Effector memory CD4-positive, alpha-beta T cell (primary cell): Measurements from ENCODE around the gene TPX2.

Experiments used
- DNase-seq, 3 donors: peaks; one replicate each; pipeline ENCODE4 v3.0.0-alpha.2; 2020
- H3K27ac ChIP-seq: 2 replicates; pipeline ENCODE4 v1.7.0; 2013; ENCODE audit warnings: mild to moderate bottlenecking, low read length, moderate library complexity; ENCODE audit not compliant: insufficient read depth, poor library complexity, severe bottlenecking
- H3K27me3 ChIP-seq: replicated peaks from 2 replicates; pipeline ENCODE4 v1.7.0; 2013; ENCODE audit warnings: mild to moderate bottlenecking, low read length; ENCODE audit not compliant: insufficient read depth, control insufficient read depth, poor library complexity, severe bottlenecking
- H3K36me3 ChIP-seq: 2 replicates; pipeline ENCODE4 v1.7.0; 2013; ENCODE audit warnings: mild to moderate bottlenecking, low read length, moderate library complexity; ENCODE audit not compliant: control insufficient read depth, insufficient read depth
- H3K4me1 ChIP-seq: 2 replicates; pipeline ENCODE4 v1.7.0; 2013; ENCODE audit warnings: low read length, mild to moderate bottlenecking; ENCODE audit not compliant: control insufficient read depth, insufficient read depth, poor library complexity, severe bottlenecking
- H3K4me3 ChIP-seq: 2 replicates; pipeline ENCODE4 v1.7.0; 2013; ENCODE audit warnings: low read length, low read depth, mild to moderate bottlenecking; ENCODE audit not compliant: insufficient read depth, poor library complexity, severe bottlenecking
- H3K9me3 ChIP-seq: 2 replicates; pipeline ENCODE4 v1.7.0; 2013; ENCODE audit warnings: mild to moderate bottlenecking, low read length, moderate library complexity; ENCODE audit not compliant: control insufficient read depth

TPX2 gene

GRCh38 chr20:31707258-31707615 lies 31.9 kb upstream of the TPX2 start:
- H3K4me1 ChIP-seq: peaks cover 19% of the 10 kb centered on the region
- peaks cover 25% of the 10 kb centered on the region for H3K36me3 ChIP-seq
- H3K27me3 ChIP-seq: no peaks in the 10 kb centered on the region
- H3K27ac ChIP-seq: no peak overlapping the region
- no peaks in the 10 kb centered on the region for H3K9me3 ChIP-seq
- DNase-seq: no peak
- H3K4me3 ChIP-seq: no peak overlapping the region

- H3K4me1 ChIP-seq: peaks cover 28% of the 10 kb centered on the region
- H3K9me3 ChIP-seq: no peaks in the 10 kb centered on the region
- no peaks in the 10 kb centered on the region for H3K27me3 ChIP-seq
- H3K27ac ChIP-seq: peak overlapping the region; percentile 22
- peaks cover 25% of the 10 kb centered on the region for H3K36me3 ChIP-seq
- H3K4me3 ChIP-seq: no peak overlapping the region
- no peak for DNase-seq
Measured at GRCh38 chr20:31707994-31708735, 30.9 kb upstream of the TPX2 start.

GRCh38 chr20:31708736-31709534 lies 30.2 kb upstream of the TPX2 start:
- peaks cover 34% of the 10 kb centered on the region for H3K4me1 ChIP-seq
- no peaks in the 10 kb centered on the region for H3K9me3 ChIP-seq
- H3K27me3 ChIP-seq: no peaks in the 10 kb centered on the region
- DNase-seq: no peak
- H3K4me3 ChIP-seq: no peak overlapping the region
- H3K36me3 ChIP-seq: peaks cover 25% of the 10 kb centered on the region
- no peak overlapping the region for H3K27ac ChIP-seq

- Histone ChIP-seq H3K27ac (no peak overlapping the region), H3K9me3 (no peaks in the 10 kb centered on the region), H3K27me3 (no peaks in the 10 kb centered on the region), H3K4me3 (no peak overlapping the region), H3K4me1 (peaks cover 36% of the 10 kb centered on the region), H3K36me3 (peaks cover 20% of the 10 kb centered on the region)
- DNase-seq: no peak
Measured at GRCh38 chr20:31709939-31710338, 29.2 kb upstream of the TPX2 start.

- H3K9me3 ChIP-seq: no peaks in the 10 kb centered on the region
- no peak for DNase-seq
- peaks cover 20% of the 10 kb centered on the region for H3K36me3 ChIP-seq
- H3K4me3 ChIP-seq: no peak overlapping the region
- H3K4me1 ChIP-seq: peaks cover 36% of the 10 kb centered on the region
- no peak overlapping the region for H3K27ac ChIP-seq
- no peaks in the 10 kb centered on the region for H3K27me3 ChIP-seq
Measured at GRCh38 chr20:31710423-31711108, 28.5 kb upstream of the TPX2 start.

GRCh38 chr20:31711179-31712111 lies 27.6 kb upstream of the TPX2 start:
- Histone ChIP-seq H3K27ac (no peak overlapping the region), H3K4me1 (peaks cover 38% of the 10 kb centered on the region), H3K9me3 (no peaks in the 10 kb centered on the region), H3K27me3 (no peaks in the 10 kb centered on the region), H3K4me3 (no peak overlapping the region), H3K36me3 (peaks cover 18% of the 10 kb centered on the region)
- DNase-seq: no peak

- H3K4me1 ChIP-seq: peaks cover 39% of the 10 kb centered on the region
- H3K27me3 ChIP-seq: no peaks in the 10 kb centered on the region
- DNase-seq: no peak
- H3K4me3 ChIP-seq: no peak overlapping the region
- H3K36me3 ChIP-seq: peaks cover 11% of the 10 kb centered on the region
- peak overlapping the region; percentile 26 for H3K27ac ChIP-seq
- H3K9me3 ChIP-seq: no peaks in the 10 kb centered on the region
Measured at GRCh38 chr20:31712112-31712553, 27.0 kb upstream of the TPX2 start.

GRCh38 chr20:31712564-31713311 lies 26.4 kb upstream of the TPX2 start:
- Histone ChIP-seq H3K4me3 (no peak overlapping the region), H3K36me3 (peaks cover 9% of the 10 kb centered on the region), H3K27ac (peak overlapping the region; percentile 26), H3K9me3 (no peaks in the 10 kb centered on the region), H3K4me1 (peaks cover 44% of the 10 kb centered on the region), H3K27me3 (no peaks in the 10 kb centered on the region)
- no peak for DNase-seq
